HG03442 (cell line): ENCODE data around the gene TRABD2A.

Experiments
- ATAC-seq: cut with Tn5 transposase; IDR thresholded peaks from one replicate; pipeline ENCODE4 v1.9.1; 2021; ENCODE audit warnings: mild to moderate bottlenecking, moderate library complexity; ENCODE audit not compliant: unreplicated experiment

The TRABD2A gene

DNA sequence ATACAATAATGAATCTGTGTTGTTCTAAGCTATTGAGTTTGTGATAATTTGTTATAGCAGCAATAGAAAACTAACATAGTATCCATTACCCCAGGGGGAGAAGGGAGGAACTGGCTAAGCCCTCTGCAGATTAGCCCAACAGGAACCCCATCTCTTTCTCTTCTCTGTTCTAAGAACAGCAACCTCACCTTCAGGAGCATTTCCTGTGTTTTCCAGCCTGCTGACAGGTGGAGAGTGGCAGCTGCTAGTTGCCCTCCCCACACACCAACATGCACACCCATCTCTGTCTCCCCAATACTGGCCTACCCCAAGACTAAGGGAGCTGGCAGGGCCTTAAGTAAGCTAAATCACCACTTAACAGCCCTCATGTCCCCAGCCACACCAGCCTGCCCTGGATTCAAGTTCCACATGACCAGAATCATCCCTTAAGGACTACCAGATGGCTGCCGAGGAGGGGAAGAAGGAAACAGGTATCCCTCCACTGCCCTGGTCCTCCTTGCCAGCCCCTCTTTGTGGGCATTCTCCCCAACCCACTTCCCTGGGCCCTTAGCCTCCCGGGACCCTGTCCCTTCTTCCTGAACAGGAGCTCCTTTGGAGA is 52.8 kb downstream of the TRABD2A start:
- no peak for ATAC-seq

DNA sequence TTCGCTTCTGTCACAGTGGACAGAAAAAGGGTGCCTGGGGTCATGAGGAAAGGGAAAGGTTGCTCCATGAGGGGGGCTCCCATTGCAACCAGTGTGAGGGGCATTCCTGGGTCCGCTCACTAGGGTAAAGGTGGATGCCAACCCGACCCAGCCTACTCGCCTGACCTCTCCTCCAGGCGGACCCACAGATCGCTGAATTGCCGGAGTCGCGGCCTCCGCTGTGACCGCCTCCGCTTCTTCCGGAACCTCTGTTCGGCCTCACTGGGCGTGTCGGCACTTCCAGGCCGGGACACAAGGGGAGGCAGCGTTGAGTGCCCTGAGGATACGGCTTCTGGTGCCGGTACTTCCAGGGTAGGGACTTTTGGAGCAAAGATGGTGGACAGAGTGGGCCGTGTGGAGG is 57.1 kb downstream of the TRABD2A start:
- ATAC-seq, result no peak

GRCh38 chr2:84823229-84823628 is 57.7 kb downstream of the TRABD2A start:
- no peak for ATAC-seq

DNA sequence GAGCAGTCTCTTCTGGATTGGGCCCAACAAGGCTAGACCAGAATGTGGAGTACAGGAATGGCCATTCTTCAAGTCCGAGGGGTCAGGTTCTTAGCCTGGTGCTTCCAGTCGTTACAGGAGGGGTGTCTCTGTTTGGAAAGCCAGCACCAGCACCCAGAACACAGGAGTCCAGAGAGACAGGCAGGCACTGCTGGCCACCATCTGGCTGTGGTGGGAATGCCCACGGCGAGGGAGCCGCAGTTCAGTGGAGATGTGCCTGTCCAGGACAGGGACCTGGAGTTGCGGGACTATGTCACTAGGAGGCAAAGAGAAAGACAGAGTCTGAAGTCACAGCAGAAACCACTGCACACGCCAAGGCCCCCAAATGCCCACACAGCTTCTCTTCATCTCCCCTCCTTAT is 59.1 kb downstream of the TRABD2A start:
- ATAC-seq, result no peak

DNA sequence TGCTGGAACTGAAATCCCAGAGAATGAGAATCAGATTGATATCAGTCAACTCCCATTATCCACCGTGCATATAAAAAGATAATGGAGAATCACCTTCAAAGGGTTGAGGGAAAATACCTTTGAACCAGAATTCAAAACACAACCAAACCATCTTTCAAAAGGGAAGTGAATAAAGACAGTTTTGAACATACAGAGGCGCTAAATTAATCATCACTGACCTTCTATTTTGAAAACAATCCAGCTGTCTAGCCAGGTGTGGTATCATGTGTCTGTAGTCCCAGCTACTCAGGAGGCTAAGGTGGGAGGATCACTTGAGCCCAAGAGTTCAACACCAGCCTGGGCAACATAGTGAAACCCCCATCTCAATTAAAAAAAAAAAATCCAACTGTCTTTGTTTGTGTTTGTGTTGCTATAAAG is 63.6 kb downstream of the TRABD2A start:
- peak; percentile 94 for ATAC-seq

- ATAC-seq, result peak; percentile 61
These were observed 64.4 kb downstream of the TRABD2A start for GRCh38 chr2:84816426-84817026.

GRCh38 chr2:84815146-84815545 is 65.7 kb downstream of the TRABD2A start:
- ATAC-seq, result no peak

DNA sequence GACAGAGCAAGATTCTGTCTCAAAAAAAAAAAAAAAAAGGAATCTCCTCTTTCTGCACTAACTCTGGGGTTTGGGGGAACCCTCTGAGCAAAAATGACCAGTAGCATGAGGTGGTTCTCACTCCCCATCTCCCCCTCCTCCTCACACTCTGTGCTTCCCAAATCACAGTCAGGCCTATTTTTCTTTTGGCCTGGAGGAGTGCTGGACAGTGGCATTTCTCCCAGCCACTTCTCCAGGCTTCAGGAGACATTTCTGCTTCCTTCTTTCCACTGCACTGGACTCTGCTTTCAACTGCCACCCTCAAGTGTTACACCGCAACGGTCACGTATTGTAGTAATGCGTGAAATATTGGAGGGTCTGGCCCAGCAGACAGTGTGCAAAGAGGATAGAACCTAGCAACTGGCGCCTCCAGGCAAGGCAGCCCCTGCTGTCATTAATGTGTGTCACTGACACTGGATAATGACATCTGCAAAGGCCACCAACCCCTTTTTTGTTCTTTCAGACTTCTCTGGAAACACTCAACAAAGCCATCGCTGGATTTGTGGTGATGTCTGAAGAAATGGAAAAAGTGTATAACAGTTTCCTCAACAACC is 68.9 kb downstream of the TRABD2A start:
- ATAC-seq, result no peak

DNA sequence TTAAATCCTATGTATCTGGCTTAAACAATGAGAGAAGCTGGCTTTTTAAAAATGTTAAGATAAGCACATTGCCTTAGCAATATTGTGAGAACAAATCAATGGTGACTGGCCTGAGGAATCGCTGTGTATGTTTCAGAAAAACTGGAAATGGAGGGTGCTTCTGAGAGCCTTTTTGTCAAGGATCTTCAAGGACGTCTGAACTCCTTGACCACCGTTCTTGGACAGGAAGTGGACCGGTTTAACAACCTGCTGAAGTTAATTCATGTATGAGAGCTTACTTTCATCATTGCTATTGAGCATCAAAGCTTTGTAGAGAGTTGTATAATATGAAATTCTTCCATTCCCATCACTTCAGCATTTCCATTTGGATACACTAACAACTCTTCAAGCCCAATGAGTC is 72.6 kb downstream of the TRABD2A start:
- ATAC-seq, result no peak

DNA sequence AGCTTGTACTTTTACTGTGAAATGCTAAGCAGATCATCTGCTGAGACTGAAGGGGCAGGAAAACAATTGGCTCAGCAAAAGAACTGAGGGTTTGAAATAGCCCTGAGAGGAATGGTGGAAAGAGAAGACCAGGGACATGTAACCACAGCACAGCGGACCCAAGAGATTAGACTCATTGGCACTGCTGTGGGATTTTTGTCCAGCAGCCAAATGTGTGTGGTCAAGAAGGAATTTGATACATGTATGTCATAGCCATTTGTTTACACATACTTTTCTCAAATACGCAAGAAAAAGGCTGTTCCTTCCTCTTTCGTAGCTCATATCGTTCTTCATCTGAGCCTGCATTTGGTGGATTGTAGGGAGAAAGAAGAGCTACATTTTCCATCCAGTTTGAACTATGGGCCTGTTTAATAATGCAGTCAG is 73.8 kb downstream of the TRABD2A start:
- no peak for ATAC-seq

DNA sequence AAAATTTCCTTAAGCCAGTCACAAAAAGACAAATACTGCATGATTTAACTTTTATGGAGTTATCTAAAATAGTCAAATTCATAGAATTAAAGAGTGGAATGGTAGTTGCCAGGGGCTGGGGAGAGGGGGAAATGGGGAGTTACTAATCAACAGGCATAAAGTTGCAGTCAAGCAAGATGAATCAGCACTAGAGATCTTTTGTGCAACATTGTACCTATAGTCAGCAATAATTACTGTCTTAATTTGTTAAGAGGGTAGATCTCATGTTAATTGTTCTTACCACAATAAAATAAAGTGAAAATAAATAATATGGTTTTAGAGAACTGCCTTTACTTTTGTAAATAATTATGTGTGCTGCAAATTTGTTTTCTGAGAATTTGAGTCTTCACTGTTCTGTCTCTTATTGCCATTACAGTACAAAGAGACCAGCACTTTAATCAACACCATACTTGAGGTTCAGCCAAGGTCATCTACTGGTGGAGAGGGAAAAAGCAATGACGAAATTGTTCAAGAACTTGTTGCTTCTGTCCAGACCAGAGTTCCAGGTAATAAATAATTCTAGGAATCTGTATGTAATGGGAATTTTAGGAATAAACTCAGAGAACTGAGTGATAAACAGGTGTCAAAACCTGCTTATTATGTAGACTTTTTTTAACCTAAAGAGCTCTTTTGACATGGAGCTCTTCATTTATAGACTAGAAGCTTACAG is 75.5 kb downstream of the TRABD2A start:
- ATAC-seq, result no peak

GRCh38 chr2:84801811-84802210 is 79.1 kb downstream of the TRABD2A start:
- ATAC-seq, result no peak

GRCh38 chr2:84800194-84800805 is 80.6 kb downstream of the TRABD2A start:
- ATAC-seq, result peak; percentile 81

DNA sequence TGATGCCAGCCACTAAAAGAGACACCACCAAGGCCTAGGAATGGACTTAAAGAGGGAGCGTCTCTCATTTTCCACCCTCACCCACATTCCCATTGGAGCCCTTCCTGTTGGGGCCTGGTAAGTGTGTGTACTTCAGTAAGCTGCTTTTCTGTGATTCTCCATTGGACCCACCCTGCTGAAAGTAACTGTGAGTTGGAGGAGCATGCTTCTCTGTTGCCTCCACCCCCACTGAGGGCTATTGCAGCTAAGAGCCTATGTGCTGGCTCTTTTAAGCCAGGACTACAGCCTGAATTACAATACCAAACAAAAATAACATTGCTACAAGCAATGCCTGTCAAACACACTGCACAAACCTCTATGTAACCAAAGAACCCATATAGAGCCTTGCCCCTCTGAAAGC is 81.1 kb downstream of the TRABD2A start:
- peak; percentile 9 for ATAC-seq

- ATAC-seq, result no peak
These were observed 83.6 kb downstream of the TRABD2A start for GRCh38 chr2:84797271-84797670.

DNA sequence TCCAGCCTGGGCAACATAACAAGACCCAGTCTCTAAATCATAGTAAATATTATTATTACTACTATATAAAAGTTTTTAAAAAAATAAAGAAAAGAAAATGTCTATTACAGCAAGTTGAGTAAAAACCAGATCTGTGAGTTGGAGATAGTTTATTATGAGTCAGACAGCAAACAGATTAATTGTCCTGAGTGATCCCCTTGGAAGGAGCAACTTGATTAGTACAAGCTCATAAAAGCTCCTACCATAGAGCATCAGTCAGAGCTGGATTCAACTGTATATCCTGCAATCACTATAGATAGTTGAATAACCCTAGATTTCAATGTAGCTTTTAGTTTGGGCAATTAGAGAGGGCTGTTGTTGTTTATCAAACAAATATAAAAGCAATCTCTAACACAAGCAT is 84.1 kb downstream of the TRABD2A start:
- ATAC-seq, result no peak

- ATAC-seq, result no peak
These were observed 87.2 kb downstream of the TRABD2A start for GRCh38 chr2:84793641-84794040.

GRCh38 chr2:84792856-84793522 is 87.9 kb downstream of the TRABD2A start:
- no peak for ATAC-seq

GRCh38 chr2:84788498-84788897 is 92.4 kb downstream of the TRABD2A start:
- ATAC-seq, result no peak

GRCh38 chr2:84788027-84788426 is 92.9 kb downstream of the TRABD2A start:
- ATAC-seq, result no peak

- ATAC-seq, result no peak
These were observed 94.3 kb downstream of the TRABD2A start for GRCh38 chr2:84786601-84787000.
